HEK293 (cell line): ENCODE measurements around the gene APOB.

ENCODE experiments used
- GLIS1 ChIP-seq: fragments of 450-650 bp; formaldehyde crosslinking; IDR thresholded peaks from 2 replicates; pipeline ENCODE4 v1.5.1; 2016; ENCODE audit warnings: missing biosample characterization, missing genetic modification characterization
- YY1 ChIP-seq: fragments of 450-650 bp; formaldehyde crosslinking; IDR thresholded peaks from 2 replicates; pipeline ENCODE4 v1.5.1; 2018; ENCODE audit warnings: missing biosample characterization, missing genetic modification characterization
- ZBTB17 ChIP-seq: fragments of 450-650 bp; formaldehyde crosslinking; IDR thresholded peaks from 2 replicates; pipeline ENCODE4 v1.5.1; 2016; ENCODE audit warnings: missing biosample characterization, missing genetic modification characterization
- ZNF610 ChIP-seq: fragments of 450-650 bp; formaldehyde crosslinking; IDR thresholded peaks from 2 replicates; pipeline ENCODE4 v1.5.1; 2016; ENCODE audit warnings: missing biosample characterization, missing genetic modification characterization, borderline replicate concordance
- ZNF76 ChIP-seq: fragments of 450-650 bp; formaldehyde crosslinking; IDR thresholded peaks from 2 replicates; pipeline ENCODE4; 2016; ENCODE audit warnings: low read depth, missing biosample characterization, missing genetic modification characterization, borderline replicate concordance
- ZNF830 ChIP-seq: fragments of 450-650 bp; IDR thresholded peaks from 2 replicates; pipeline ENCODE4 v1.5.0; 2018; ENCODE audit warnings: missing biosample characterization, missing genetic modification characterization, low read depth, mild to moderate bottlenecking, moderate library complexity
- TF ChIP-seq, protein P1 (sequence below): fragments of 450-650 bp; formaldehyde crosslinking; IDR thresholded peaks from 2 replicates; pipeline ENCODE4 v1.5.1; 2016; ENCODE audit warnings: missing biosample characterization, missing genetic modification characterization
- TF ChIP-seq, protein P2 (sequence below): fragments of 450-650 bp; formaldehyde crosslinking; IDR thresholded peaks from 2 replicates; pipeline ENCODE4 v1.5.1; 2016; ENCODE audit warnings: missing biosample characterization, missing genetic modification characterization

DNA sequence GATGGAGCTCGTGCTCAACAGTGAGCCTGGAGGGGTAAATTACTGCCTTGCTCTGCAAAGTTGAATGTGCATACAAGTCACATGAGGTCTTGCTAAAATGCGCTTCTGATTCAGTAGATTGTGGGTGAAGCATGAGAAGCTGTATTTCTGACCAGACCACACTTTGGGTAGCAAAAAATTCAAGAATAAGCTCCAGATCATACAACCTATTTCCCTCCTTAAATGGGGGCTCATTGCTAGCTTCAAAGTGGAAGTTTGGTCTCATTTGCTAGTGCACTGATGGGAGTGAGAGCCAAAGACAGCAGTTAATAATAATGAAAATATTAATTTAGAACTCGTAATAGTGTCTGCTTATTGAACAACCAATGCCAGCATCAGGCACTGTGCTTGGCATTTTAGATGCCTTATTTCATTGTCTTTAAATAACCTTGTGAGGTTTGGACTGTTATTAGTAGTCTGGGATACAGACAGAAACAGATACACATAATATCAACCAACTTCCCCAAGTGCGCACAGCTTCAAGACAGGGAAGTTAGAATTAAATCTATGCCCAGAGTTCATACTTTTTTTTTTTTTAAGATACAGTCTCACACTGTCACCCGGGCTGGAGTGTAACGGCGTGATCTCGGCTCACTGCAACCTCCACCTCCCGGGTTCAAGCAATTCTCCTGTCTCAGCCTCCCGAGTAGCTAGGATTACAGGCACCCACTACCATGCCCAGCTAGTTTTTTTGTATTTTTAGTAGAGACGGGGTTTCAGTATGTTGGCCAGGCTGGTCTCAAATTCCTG, 18.0 kb downstream of the APOB start:
- TF ChIP-seq, protein P1, sequence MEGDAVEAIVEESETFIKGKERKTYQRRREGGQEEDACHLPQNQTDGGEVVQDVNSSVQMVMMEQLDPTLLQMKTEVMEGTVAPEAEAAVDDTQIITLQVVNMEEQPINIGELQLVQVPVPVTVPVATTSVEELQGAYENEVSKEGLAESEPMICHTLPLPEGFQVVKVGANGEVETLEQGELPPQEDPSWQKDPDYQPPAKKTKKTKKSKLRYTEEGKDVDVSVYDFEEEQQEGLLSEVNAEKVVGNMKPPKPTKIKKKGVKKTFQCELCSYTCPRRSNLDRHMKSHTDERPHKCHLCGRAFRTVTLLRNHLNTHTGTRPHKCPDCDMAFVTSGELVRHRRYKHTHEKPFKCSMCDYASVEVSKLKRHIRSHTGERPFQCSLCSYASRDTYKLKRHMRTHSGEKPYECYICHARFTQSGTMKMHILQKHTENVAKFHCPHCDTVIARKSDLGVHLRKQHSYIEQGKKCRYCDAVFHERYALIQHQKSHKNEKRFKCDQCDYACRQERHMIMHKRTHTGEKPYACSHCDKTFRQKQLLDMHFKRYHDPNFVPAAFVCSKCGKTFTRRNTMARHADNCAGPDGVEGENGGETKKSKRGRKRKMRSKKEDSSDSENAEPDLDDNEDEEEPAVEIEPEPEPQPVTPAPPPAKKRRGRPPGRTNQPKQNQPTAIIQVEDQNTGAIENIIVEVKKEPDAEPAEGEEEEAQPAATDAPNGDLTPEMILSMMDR (tag by site-specific recombination) = no peak
- TF ChIP-seq GLIS1 (no peak), ZNF830 (tag by site-specific recombination) (no peak), ZBTB17 (tag by site-specific recombination) (no peak), ZNF76 (no peak), ZNF610 (tag by site-specific recombination) (no peak), YY1 (tag by site-specific recombination) (no peak)
- TF ChIP-seq, protein P2, sequence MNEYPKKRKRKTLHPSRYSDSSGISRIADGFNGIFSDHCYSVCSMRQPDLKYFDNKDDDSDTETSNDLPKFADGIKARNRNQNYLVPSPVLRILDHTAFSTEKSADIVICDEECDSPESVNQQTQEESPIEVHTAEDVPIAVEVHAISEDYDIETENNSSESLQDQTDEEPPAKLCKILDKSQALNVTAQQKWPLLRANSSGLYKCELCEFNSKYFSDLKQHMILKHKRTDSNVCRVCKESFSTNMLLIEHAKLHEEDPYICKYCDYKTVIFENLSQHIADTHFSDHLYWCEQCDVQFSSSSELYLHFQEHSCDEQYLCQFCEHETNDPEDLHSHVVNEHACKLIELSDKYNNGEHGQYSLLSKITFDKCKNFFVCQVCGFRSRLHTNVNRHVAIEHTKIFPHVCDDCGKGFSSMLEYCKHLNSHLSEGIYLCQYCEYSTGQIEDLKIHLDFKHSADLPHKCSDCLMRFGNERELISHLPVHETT = no peak
